ENCODE results near the gene TENT4B. TPM values are rescaled to one million over a fixed set of nuclear protein-coding genes. Genes with fewer than 3 reads are reported as not detected.
A peak's percentile ranks its signal among the peaks of the same experiment; 100 is the strongest.

The TENT4B gene
- total RNA-seq, 1 experiment from 2014 or later: 18.3 TPM

DNA sequence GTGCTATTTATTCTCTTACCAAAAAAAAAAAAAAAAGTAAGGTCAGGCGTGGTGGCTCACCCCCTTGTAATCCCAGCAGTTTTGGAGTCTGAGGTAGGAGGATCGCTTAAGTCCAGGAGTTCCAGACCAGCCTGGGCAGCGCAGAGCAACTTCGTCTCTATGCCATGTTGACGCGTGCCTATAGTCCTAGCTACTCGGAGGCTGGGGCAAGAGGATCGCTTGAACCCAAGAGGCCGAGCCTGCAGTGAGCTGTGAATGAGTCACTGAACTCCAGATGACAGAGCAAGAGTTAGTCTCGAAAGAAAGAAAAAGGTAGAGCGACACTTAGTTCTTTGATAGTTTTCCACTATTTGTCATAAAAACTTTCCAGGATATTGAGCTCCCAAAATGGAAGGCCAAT lies 1.4 kb upstream of the TENT4B start:
- TF ChIP-seq EZH2 (IDR thresholded peaks at IDR 0.05; ENCODE audit: borderline replicate concordance, low read depth, low read length, poor library complexity, severe bottlenecking): no peak
- TF ChIP-seq, protein P1, sequence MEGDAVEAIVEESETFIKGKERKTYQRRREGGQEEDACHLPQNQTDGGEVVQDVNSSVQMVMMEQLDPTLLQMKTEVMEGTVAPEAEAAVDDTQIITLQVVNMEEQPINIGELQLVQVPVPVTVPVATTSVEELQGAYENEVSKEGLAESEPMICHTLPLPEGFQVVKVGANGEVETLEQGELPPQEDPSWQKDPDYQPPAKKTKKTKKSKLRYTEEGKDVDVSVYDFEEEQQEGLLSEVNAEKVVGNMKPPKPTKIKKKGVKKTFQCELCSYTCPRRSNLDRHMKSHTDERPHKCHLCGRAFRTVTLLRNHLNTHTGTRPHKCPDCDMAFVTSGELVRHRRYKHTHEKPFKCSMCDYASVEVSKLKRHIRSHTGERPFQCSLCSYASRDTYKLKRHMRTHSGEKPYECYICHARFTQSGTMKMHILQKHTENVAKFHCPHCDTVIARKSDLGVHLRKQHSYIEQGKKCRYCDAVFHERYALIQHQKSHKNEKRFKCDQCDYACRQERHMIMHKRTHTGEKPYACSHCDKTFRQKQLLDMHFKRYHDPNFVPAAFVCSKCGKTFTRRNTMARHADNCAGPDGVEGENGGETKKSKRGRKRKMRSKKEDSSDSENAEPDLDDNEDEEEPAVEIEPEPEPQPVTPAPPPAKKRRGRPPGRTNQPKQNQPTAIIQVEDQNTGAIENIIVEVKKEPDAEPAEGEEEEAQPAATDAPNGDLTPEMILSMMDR (conservative IDR thresholded peaks at IDR 0.05; ENCODE audit: low read depth, low read length): no peak
- DNase-seq (ENCODE audit: low spot score): no peak
- Histone ChIP-seq H3K4me1 (ENCODE audit: insufficient read depth, low read length, poor library complexity, severe bottlenecking) (peaks cover 21% of the 10 kb centered on the region), H3K27me3 (replicated peaks; ENCODE audit: insufficient read depth, low read depth, low read length, poor library complexity) (no peaks in the 10 kb centered on the region), H3K27ac (ENCODE audit: low read depth, low read length, poor library complexity, severe bottlenecking) (no peak overlapping the region), H3K36me3 (ENCODE audit: insufficient read depth, low read length, poor library complexity, severe bottlenecking) (no peaks in the 10 kb centered on the region), H3K9me3 (ENCODE audit: low read depth, low read length, poor library complexity, severe bottlenecking) (no peaks in the 10 kb centered on the region), H3K4me3 (ENCODE audit: low read depth, low read length, poor library complexity, severe bottlenecking) (no peak overlapping the region)
- POLR2A ChIA-PET (ENCODE audit: low non-redundant PET): no interaction called here
- CTCF ChIA-PET: no interaction called here
- intact Hi-C loops (cut with micrococcal nuclease; ENCODE audit: unreplicated experiment): loop anchor here (5.0 kb wide), 1 partner anchor 61 kb away; no protein-coding TSS in a partner anchor
- no TSS peak for BruUV-seq (replicated peaks)

DNA sequence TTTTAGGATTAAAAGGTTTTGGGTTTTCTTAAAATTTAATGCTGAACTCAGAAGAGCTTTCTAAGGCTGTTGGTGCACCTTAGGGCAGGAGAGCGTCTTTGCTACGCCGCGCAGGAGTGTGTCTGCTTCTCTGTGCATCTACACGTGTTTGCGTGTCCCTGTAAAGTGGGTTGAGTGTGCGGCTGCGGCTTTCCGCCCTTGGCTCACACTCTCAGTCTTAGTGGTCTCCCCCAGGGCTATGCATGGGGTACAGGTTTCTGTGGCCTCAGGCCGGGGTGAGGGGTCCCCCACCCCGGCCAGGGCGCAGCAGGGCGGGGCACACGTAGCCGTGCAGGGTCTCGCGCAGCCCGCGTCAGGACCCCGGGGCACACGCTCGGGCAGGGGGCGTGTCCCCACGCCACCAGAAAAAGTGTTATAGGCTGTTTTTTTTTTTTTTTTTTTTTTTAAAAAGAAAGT lies 727 bp upstream of the TENT4B start:
- ChIA-PET POLR2A (ENCODE audit: low non-redundant PET) (no interaction called here), CTCF (no interaction called here)
- no peak for DNase-seq (ENCODE audit: low spot score)
- peak overlapping the region; percentile 97 for H3K27ac ChIP-seq (ENCODE audit: low read depth, low read length, poor library complexity, severe bottlenecking)
- no peaks in the 10 kb centered on the region for H3K9me3 ChIP-seq (ENCODE audit: low read depth, low read length, poor library complexity, severe bottlenecking)
- peak overlapping the region; percentile 79 for H3K4me3 ChIP-seq (ENCODE audit: low read depth, low read length, poor library complexity, severe bottlenecking)
- TF ChIP-seq, protein P1 (conservative IDR thresholded peaks at IDR 0.05; ENCODE audit: low read depth, low read length): no peak
- no peak for TF ChIP-seq EZH2 (IDR thresholded peaks at IDR 0.05; ENCODE audit: borderline replicate concordance, low read depth, low read length, poor library complexity, severe bottlenecking)
- intact Hi-C loops (cut with micrococcal nuclease; ENCODE audit: unreplicated experiment): loop anchor here (5.0 kb wide), 1 partner anchor 60 kb away; no protein-coding TSS in a partner anchor
- BruUV-seq (replicated peaks): no TSS peak
- H3K4me1 ChIP-seq (ENCODE audit: insufficient read depth, low read length, poor library complexity, severe bottlenecking): peaks cover 18% of the 10 kb centered on the region
- H3K27me3 ChIP-seq (replicated peaks; ENCODE audit: insufficient read depth, low read depth, low read length, poor library complexity): no peaks in the 10 kb centered on the region
- no peaks in the 10 kb centered on the region for H3K36me3 ChIP-seq (ENCODE audit: insufficient read depth, low read length, poor library complexity, severe bottlenecking)

DNA sequence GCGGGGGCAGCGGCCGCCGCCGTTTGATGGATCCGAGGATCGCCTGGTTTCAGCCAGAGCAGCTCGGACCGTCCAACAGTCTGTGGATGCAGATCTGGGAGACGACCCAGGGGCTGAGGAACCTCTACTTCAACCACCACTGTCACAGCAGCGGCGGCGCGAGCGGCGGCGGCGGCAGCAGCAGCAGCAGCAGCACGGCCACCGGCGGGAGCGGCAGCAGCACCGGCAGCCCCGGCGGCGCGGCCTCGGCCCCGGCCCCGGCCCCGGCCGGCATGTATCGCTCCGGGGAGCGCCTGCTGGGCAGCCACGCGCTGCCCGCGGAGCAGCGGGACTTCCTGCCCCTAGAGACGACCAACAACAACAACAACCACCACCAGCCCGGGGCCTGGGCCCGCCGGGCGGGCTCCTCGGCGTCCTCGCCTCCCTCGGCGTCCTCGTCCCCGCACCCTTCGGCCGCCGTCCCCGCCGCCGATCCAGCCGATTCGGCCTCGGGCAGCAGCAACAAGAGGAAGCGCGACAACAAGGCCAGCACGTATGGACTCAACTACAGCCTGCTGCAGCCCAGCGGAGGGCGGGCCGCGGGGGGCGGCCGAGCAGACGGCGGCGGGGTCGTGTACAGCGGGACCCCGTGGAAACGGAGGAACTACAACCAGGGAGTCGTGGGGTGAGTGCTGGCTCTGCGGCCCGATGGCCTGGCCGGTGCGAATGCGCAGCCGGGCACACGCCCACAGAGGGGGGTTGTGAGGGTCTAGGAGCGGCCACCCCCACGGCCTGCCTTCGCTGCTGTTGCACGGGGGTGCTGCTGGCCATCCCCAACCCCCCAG lies 702 bp downstream of the TENT4B start:
- ChIA-PET CTCF (no interaction called here), POLR2A (ENCODE audit: low non-redundant PET) (no interaction called here)
- intact Hi-C loops (cut with micrococcal nuclease; ENCODE audit: unreplicated experiment): loop anchor here (5.0 kb wide), 1 partner anchor 58 kb away; no protein-coding TSS in a partner anchor
- TF ChIP-seq, protein P1 (conservative IDR thresholded peaks at IDR 0.05; ENCODE audit: low read depth, low read length): no peak
- TF ChIP-seq EZH2 (IDR thresholded peaks at IDR 0.05; ENCODE audit: borderline replicate concordance, low read depth, low read length, poor library complexity, severe bottlenecking): no peak
- H3K27ac ChIP-seq (ENCODE audit: low read depth, low read length, poor library complexity, severe bottlenecking): peak overlapping the region; percentile 54
- DNase-seq (ENCODE audit: low spot score): no peak
- no peaks in the 10 kb centered on the region for H3K9me3 ChIP-seq (ENCODE audit: low read depth, low read length, poor library complexity, severe bottlenecking)
- H3K27me3 ChIP-seq (replicated peaks; ENCODE audit: insufficient read depth, low read depth, low read length, poor library complexity): no peaks in the 10 kb centered on the region
- peak overlapping the region; percentile 79 for H3K4me3 ChIP-seq (ENCODE audit: low read depth, low read length, poor library complexity, severe bottlenecking)
- no TSS peak for BruUV-seq (replicated peaks)
- H3K4me1 ChIP-seq (ENCODE audit: insufficient read depth, low read length, poor library complexity, severe bottlenecking): peaks cover 17% of the 10 kb centered on the region
- H3K36me3 ChIP-seq (ENCODE audit: insufficient read depth, low read length, poor library complexity, severe bottlenecking): no peaks in the 10 kb centered on the region
